Measurements from ENCODE around the gene HNF1A. TPM values are rescaled to one million over a fixed set of nuclear protein-coding genes. Genes with fewer than 3 reads are reported as not detected.

The HNF1A gene
- total and polyA plus RNA-seq, 2 donors (not counting 3 experiments of a cell fraction or from before 2014, with no cell fraction given): not detected

DNA sequence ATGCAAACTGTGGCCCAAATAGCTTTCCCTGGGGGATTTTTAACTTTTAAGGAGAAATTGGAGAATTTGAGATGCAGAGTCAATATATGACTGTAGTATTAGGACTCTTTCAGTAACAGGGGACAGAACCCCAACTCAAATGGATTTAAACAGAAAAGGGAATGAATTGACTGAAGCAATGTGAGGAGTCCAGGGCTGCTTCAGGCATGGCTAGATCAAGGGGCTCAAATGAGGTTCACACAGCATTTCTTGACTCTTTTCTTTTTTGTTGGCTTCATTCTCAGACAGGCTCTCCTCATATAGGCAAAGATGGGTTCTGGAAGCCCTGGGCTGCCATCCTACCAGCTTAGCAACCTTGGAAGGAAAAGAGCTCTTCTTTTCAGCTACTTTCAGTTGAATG lies 13.6 kb downstream of the HNF1A start:
- Histone ChIP-seq H3K9me1 (replicated peaks; ENCODE audit: control insufficient read depth, extremely low read depth, insufficient read depth, low read length) (no peaks in the 10 kb centered on the region), H3K4me1 (ENCODE audit: control insufficient read depth, extremely low read depth, insufficient read depth, low read length) (no peaks in the 10 kb centered on the region), H3K27me3 (ENCODE audit: control insufficient read depth in 2 of 2, insufficient read depth in 2 of 2, low read length in 2 of 2) (peaks cover 3 to 8% of the 10 kb centered on the region in 2 experiments), H3K9me3 (replicated peaks; ENCODE audit: control insufficient read depth, insufficient read depth, low read length) (no peaks in the 10 kb centered on the region), H3K27ac (ENCODE audit: insufficient read depth, low read depth, low read length) (no peak overlapping the region), H3K79me2 (ENCODE audit: control insufficient read depth, insufficient read depth, low read length) (no peaks in the 10 kb centered on the region), H3K4me2 (ENCODE audit: insufficient read depth, low read length) (no peak overlapping the region), H3K36me3 (ENCODE audit: control insufficient read depth in 2 of 2, extremely low read depth in 1 of 2, insufficient read depth in 2 of 2, low read length in 2 of 2) (no peaks in the 10 kb centered on the region), H3K9ac (replicated peaks; ENCODE audit: extremely low read depth, insufficient read depth, low read length) (no peak overlapping the region), H2AFZ (ENCODE audit: low read depth, low read length) (no peak overlapping the region), H4K20me1 (replicated peaks; ENCODE audit: control insufficient read depth, extremely low read depth, insufficient read depth, low read length) (no peaks in the 10 kb centered on the region), H3K4me3 (replicated peaks in 1 of 3; ENCODE audit: insufficient read depth in 1 of 3, low read depth in 1 of 3, low read length in 3 of 3) (no peak overlapping the region)
- intact Hi-C loops (cut with micrococcal nuclease) (no loop called here), dilution Hi-C loops (cut with MboI; ENCODE audit: extremely low pct_ligation_motif_present, low sequenced_read_pairs) (no loop called here)
- ChIA-PET POLR2A (no interaction called here), CTCF (interaction anchor here (1.9 to 3.1 kb wide), 2 partner anchors 20 to 343 kb away, joined by 5 to 12 read pairs; no protein-coding TSS in a partner anchor)
- TF ChIP-seq MAX (IDR thresholded peaks at IDR 0.05; ENCODE audit: insufficient read depth, insufficient read length) (no peak), FOS (IDR thresholded peaks at IDR 0.05; ENCODE audit: borderline replicate concordance, insufficient read depth, low read length) (no peak), CTCF (IDR thresholded peaks at IDR 0.05; ENCODE audit: extremely low read depth in 1 of 2, insufficient read depth in 1 of 2, low read depth in 1 of 2, low read length in 2 of 2) (no peak), GATA2 (IDR thresholded peaks at IDR 0.05; ENCODE audit: insufficient read depth, insufficient read length, low read depth, low read length) (no peak)
- FAIRE-seq: no peak
- no peak for DNase-seq (ENCODE audit: low read depth, low spot score)
- BruUV-seq (replicated peaks): no TSS peak

GRCh38 chr12:120992989-120993388 lies 14.6 kb downstream of the HNF1A start:
- no peaks in the 10 kb centered on the region for H3K79me2 ChIP-seq (ENCODE audit: control insufficient read depth, insufficient read depth, low read length)
- H3K36me3 ChIP-seq (ENCODE audit: control insufficient read depth in 2 of 2, extremely low read depth in 1 of 2, insufficient read depth in 2 of 2, low read length in 2 of 2): no peaks in the 10 kb centered on the region
- H3K4me2 ChIP-seq (ENCODE audit: insufficient read depth, low read length): no peak overlapping the region
- no peak overlapping the region for H3K4me3 ChIP-seq (replicated peaks in 1 of 3; ENCODE audit: insufficient read depth in 1 of 3, low read depth in 1 of 3, low read length in 3 of 3)
- dilution Hi-C loops (cut with MboI; ENCODE audit: extremely low pct_ligation_motif_present, low sequenced_read_pairs) (no loop called here), intact Hi-C loops (cut with micrococcal nuclease) (no loop called here)
- POLR2A ChIA-PET: no interaction called here
- no peak for TF ChIP-seq MYC (IDR thresholded peaks at IDR 0.05; ENCODE audit: low read depth, low read length)
- no peak for TF ChIP-seq GATA2 (IDR thresholded peaks at IDR 0.05; ENCODE audit: insufficient read depth, insufficient read length, low read depth, low read length)
- TF ChIP-seq FOS (IDR thresholded peaks at IDR 0.05; ENCODE audit: borderline replicate concordance, insufficient read depth, low read length): no peak
- TF ChIP-seq POLR2AphosphoS5 (IDR thresholded peaks at IDR 0.05; ENCODE audit: insufficient read depth, low read depth, low read length): no peak
- TF ChIP-seq MAX (IDR thresholded peaks at IDR 0.05; ENCODE audit: insufficient read depth, insufficient read length): no peak
- no peak for TF ChIP-seq EZH2 (IDR thresholded peaks at IDR 0.05; ENCODE audit: borderline replicate concordance, low read depth, low read length, severe bottlenecking)
- TF ChIP-seq JUN (IDR thresholded peaks at IDR 0.05; ENCODE audit: borderline replicate concordance, insufficient read depth, insufficient read length, low read depth): no peak
- TF ChIP-seq POLR2A (IDR thresholded peaks at IDR 0.05; ENCODE audit: low read depth, low read length): no peak
- DNase-seq (ENCODE audit: low read depth, low spot score): no peak
- no peaks in the 10 kb centered on the region for H3K4me1 ChIP-seq (ENCODE audit: control insufficient read depth, extremely low read depth, insufficient read depth, low read length)
- peaks cover 3 to 8% of the 10 kb centered on the region in 2 experiments for H3K27me3 ChIP-seq (ENCODE audit: control insufficient read depth in 2 of 2, insufficient read depth in 2 of 2, low read length in 2 of 2)
- no peaks in the 10 kb centered on the region for H4K20me1 ChIP-seq (replicated peaks; ENCODE audit: control insufficient read depth, extremely low read depth, insufficient read depth, low read length)
- FAIRE-seq: no peak
- no peaks in the 10 kb centered on the region for H3K9me3 ChIP-seq (replicated peaks; ENCODE audit: control insufficient read depth, insufficient read depth, low read length)
- H3K9me1 ChIP-seq (replicated peaks; ENCODE audit: control insufficient read depth, extremely low read depth, insufficient read depth, low read length): no peaks in the 10 kb centered on the region
- no TSS peak for BruUV-seq (replicated peaks)
- H3K9ac ChIP-seq (replicated peaks; ENCODE audit: extremely low read depth, insufficient read depth, low read length): no peak overlapping the region
- no peak overlapping the region for H2AFZ ChIP-seq (ENCODE audit: low read depth, low read length)
- CTCF ChIA-PET: interaction anchor here (0.9 to 3.1 kb wide), 5 partner anchors 9 to 344 kb away, joined by 3 to 12 read pairs (median 4); no protein-coding TSS in a partner anchor
- no peak overlapping the region for H3K27ac ChIP-seq (ENCODE audit: insufficient read depth, low read depth, low read length)

Measured in endothelial cell of umbilical vein (primary cell).